Muscle of leg (tissue), 11 donors: ENCODE results near the gene TNFRSF1A. TPM values are rescaled to one million over a fixed set of nuclear protein-coding genes. Genes with fewer than 3 reads are reported as not detected.

Experiments used
- DNase-seq: peaks from one replicate; pipeline ENCODE4 v3.0.0; 2013
- H3K27ac ChIP-seq: one replicate; pipeline ENCODE4 v1.5.1; 2013; ENCODE audit warnings: mild to moderate bottlenecking, low read length, control low read depth
- H3K27me3 ChIP-seq: one replicate; pipeline ENCODE4 v1.6.1; 2013; ENCODE audit warnings: low read length; ENCODE audit not compliant: control insufficient read depth, insufficient read depth
- H3K36me3 ChIP-seq: one replicate; pipeline ENCODE4 v1.6.1; 2013; ENCODE audit warnings: low read length; ENCODE audit not compliant: control insufficient read depth, insufficient read depth
- H3K4me1 ChIP-seq: one replicate; pipeline ENCODE4 v1.6.1; 2013; ENCODE audit warnings: low read length; ENCODE audit not compliant: control insufficient read depth, insufficient read depth
- H3K4me3 ChIP-seq: one replicate; pipeline ENCODE4 v1.5.1; 2013; ENCODE audit warnings: low read length, control low read depth
- H3K9me3 ChIP-seq: replicated peaks from 2 replicates; pipeline ENCODE4 v1.6.1; 2013; ENCODE audit warnings: low read depth, low read length; ENCODE audit not compliant: control insufficient read depth
- WGBS: methylation state at CpG from one replicate; pipeline ENCODE4 v1.1.5; 2013; ENCODE audit warnings: missing lambda C conversion rate; ENCODE audit not compliant: insufficient coverage; 5-methylcytosine and 5-hydroxymethylcytosine counted together
- polyA plus RNA-seq, 8 donors: library from polyadenylated mRNA; unstranded; fragments of 120-200 nt; gene quantifications; one replicate each; pipeline versions ENCODE4 v1.2.1 to v1.2.3, GENCODE V29; 2013; ENCODE audit warnings: inconsistent platforms in 1 of 8, low replicate concordance in 1 of 8; ENCODE audit not compliant: insufficient read length in 8 of 8, insufficient read depth in 1 of 8
- total RNA-seq: library from RNA; stranded (reverse); fragments of 120-200 nt; gene quantifications from one replicate; pipeline ENCODE4 v1.2.4, GENCODE V29; 2013

TNFRSF1A gene
- total and polyA plus RNA-seq, 9 donors: 38.5 to 92.0 (median 64.1) TPM

DNA sequence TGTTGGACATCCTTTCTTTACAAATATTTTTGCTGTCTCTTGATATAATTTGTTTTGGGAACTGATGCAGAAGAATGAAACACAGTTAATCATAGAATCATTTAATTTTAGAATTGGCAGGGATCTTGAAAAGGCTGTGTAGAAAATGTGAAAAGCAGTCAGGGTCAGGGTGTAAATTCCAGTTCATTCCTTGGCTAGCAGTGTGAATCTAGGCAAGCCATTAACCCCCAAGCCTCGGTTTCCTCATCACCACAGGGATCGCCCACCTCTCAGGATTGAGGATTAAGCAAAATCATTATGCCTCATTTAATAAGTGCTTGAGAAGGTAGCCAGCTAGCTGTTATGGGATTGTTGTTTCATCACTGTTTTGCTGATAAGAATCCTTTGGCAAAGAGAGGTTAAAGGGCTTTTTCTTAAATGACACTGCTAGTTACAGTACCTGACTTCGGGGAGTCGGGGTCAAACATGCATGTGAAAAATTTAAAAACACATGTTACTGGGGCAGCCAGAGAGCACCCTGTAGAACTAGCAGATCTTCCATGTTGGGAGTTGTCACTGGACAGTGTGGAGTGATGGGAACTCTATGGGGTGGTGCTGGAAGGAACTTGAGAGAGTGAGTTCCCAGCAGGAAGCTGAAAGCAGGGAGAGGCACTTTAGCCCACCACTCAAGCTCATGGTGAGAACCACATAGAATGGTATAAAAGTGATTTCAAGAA lies 10.7 kb downstream of the TNFRSF1A start:
- H3K36me3 ChIP-seq: peaks cover 65% of the 10 kb centered on the region
- DNase-seq: no peak
- H3K4me1 ChIP-seq: peaks cover 47% of the 10 kb centered on the region
- no peaks in the 10 kb centered on the region for H3K27me3 ChIP-seq
- no peak overlapping the region for H3K27ac ChIP-seq
- no peaks in the 10 kb centered on the region for H3K9me3 ChIP-seq
- no peak overlapping the region for H3K4me3 ChIP-seq
- 92% methylated on average over 2 of the region's 4 CpGs for WGBS

GRCh38 chr12:6330192-6330591 lies 11.7 kb downstream of the TNFRSF1A start:
- Histone ChIP-seq H3K4me3 (no peak overlapping the region), H3K36me3 (peaks cover 65% of the 10 kb centered on the region), H3K27me3 (no peaks in the 10 kb centered on the region), H3K4me1 (peaks cover 41% of the 10 kb centered on the region), H3K27ac (no peak overlapping the region), H3K9me3 (no peaks in the 10 kb centered on the region)
- 79% methylated on average over 4 of the region's 5 CpGs for WGBS
- DNase-seq: no peak

- 63% methylated on average over 8 of the region's 15 CpGs for WGBS
- Histone ChIP-seq H3K27ac (no peak overlapping the region), H3K4me3 (no peak overlapping the region), H3K4me1 (peaks cover 38% of the 10 kb centered on the region), H3K36me3 (peaks cover 64% of the 10 kb centered on the region), H3K9me3 (no peaks in the 10 kb centered on the region), H3K27me3 (no peaks in the 10 kb centered on the region)
- DNase-seq: no peak
Observed at GRCh38 chr12:6329703-6330064, 12.2 kb downstream of the TNFRSF1A start.

GRCh38 chr12:6328945-6329702 lies 12.8 kb downstream of the TNFRSF1A start:
- 68% methylated on average over 63 of the region's 75 CpGs for WGBS
- no peaks in the 10 kb centered on the region for H3K27me3 ChIP-seq
- H3K27ac ChIP-seq: no peak overlapping the region
- no peaks in the 10 kb centered on the region for H3K9me3 ChIP-seq
- no peak overlapping the region for H3K4me3 ChIP-seq
- peaks cover 35% of the 10 kb centered on the region for H3K4me1 ChIP-seq
- no peak for DNase-seq
- H3K36me3 ChIP-seq: peaks cover 59% of the 10 kb centered on the region

DNA sequence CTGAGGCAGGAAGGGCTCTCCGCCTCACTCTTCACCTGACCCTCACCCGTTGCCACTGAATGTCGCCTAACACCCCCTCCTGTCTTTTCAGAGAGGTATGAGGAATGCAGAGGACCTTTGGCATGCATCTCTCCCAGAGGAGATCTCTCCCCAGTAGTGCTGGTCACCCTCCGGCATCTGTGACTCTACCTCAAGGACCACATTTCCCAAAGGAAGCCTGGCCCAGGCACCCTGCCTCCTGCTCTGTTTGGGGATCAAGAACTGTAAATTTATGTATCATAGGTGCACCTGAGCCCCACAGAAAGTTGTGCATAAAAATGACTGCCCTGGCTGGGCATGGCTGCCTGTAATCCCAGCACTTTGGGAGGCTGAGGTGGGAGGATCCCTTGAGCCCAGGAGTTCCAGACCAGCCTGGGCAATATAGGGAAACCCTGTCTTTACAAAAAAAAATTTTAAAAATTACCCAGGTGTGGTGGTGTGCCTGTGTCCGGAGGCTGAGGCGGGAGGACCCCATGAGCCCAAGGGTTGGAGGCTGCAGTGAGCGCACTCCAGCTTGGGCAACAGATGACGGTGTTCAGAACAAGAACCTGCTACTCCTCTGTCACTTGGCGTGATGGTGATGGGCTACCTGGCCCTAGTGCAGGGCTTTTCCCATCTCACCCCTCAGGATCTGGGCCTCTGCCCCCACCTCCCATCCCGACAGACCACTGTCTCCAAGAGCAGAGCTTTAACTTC lies 13.7 kb downstream of the TNFRSF1A start:
- no peak for DNase-seq
- H3K9me3 ChIP-seq: no peaks in the 10 kb centered on the region
- 86% methylated on average over 5 of the region's 10 CpGs for WGBS
- no peaks in the 10 kb centered on the region for H3K27me3 ChIP-seq
- peaks cover 38% of the 10 kb centered on the region for H3K4me1 ChIP-seq
- H3K27ac ChIP-seq: no peak overlapping the region
- H3K4me3 ChIP-seq: no peak overlapping the region
- H3K36me3 ChIP-seq: peaks cover 49% of the 10 kb centered on the region

GRCh38 chr12:6327229-6328041 lies 14.4 kb downstream of the TNFRSF1A start:
- H3K36me3 ChIP-seq: peaks cover 42% of the 10 kb centered on the region
- H3K27me3 ChIP-seq: no peaks in the 10 kb centered on the region
- no peaks in the 10 kb centered on the region for H3K9me3 ChIP-seq
- peak; percentile 67 for DNase-seq
- no peak overlapping the region for H3K27ac ChIP-seq
- no peak overlapping the region for H3K4me3 ChIP-seq
- H3K4me1 ChIP-seq: peaks cover 46% of the 10 kb centered on the region
- WGBS: 32% methylated on average over 14 of the region's 33 CpGs

DNA sequence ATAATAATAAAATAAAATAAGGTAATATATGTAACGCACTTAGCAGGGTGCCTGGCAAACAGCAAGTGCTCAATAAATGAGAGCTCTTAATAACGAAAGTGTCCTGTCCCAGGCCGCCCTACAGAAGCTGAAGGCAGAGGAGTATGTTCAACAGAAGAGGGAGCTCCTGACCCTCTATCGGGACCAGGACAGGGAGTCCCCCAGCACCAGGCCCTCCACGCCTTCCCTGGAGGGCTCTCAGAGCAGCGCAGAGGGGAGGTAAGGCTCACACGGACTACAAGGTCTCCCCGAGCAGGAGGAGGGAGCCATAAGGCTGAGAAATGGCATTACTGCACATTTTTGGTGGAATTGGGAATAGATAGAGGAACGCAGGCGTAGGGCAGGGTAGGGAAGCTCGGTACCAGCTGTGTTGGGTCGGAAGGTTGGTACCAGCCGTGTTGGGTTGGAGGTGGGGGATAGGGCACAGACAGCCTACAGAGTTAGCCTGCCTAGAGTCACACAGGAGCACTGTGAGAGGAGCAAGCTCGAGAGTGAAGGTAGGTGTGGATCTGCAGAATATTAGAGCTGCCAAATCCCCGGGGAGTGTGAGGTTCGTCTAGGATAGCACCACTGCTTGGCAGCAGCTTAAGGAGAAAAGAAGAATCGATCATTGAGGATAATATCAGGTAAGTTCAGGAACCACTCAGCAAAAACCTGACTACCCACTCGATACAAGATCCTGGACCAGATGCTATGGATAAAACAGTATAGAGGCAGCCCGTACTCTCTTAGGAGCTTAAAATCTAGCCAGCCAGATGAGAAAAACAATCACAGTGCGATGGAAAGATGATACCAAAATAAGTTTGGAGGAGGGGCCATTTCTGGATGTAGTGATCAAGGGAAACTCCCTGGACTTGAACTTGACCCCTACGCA lies 15.3 kb downstream of the TNFRSF1A start:
- peaks cover 53% of the 10 kb centered on the region for H3K4me1 ChIP-seq
- WGBS: 49% methylated on average over 12 of the region's 21 CpGs

GRCh38 chr12:6324936-6325750 lies 16.7 kb downstream of the TNFRSF1A start:
- no peak overlapping the region for H3K4me3 ChIP-seq
- WGBS: 86% methylated on average over 1 of the region's 6 CpGs
- H3K36me3 ChIP-seq: peaks cover 21% of the 10 kb centered on the region
- DNase-seq: no peak
- peaks cover 3% of the 10 kb centered on the region for H3K27me3 ChIP-seq
- no peaks in the 10 kb centered on the region for H3K9me3 ChIP-seq
- H3K4me1 ChIP-seq: peaks cover 53% of the 10 kb centered on the region
- peak overlapping the region; percentile 3 for H3K27ac ChIP-seq

More for the DNA sequence above, 15.3 kb downstream of the TNFRSF1A start:
- H3K27me3 ChIP-seq: no peaks in the 10 kb centered on the region
- H3K27ac ChIP-seq: no peak overlapping the region
- DNase-seq: peak; percentile 76
- H3K4me3 ChIP-seq: no peak overlapping the region
- H3K36me3 ChIP-seq: peaks cover 35% of the 10 kb centered on the region
- no peaks in the 10 kb centered on the region for H3K9me3 ChIP-seq
